K562 (cell line): ENCODE results near the gene CCL5. TPM values are rescaled to one million over a fixed set of nuclear protein-coding genes. Genes with fewer than 3 reads are reported as not detected.

Experiments used
- ATAC-seq: fragments of 200-7000 bp; cut with Tn5 transposase; 3 replicates; pipeline ENCODE4 v1.9.1; 2020; ENCODE audit warnings: moderate library complexity
- BruUV-seq: library from RNA; stranded (reverse); fragments of 400-500 nt; replicated peaks from 2 replicates; lab custom pipeline; 2021; lab: Mats Ljungman, UMichigan
- CTCF ChIA-PET: fragments of 300-600 bp; formaldehyde crosslinking; extraction: SDS; loops from one replicate; lab custom pipeline; 2021; ENCODE audit warnings: low intra/inter-chr PET ratio; lab: Yijun Ruan, JAX
- POLR2A ChIA-PET: fragments of 300-600, 350-650 bp; sonication (Branson Sonifier 250); formaldehyde crosslinking; extraction: SDS; loops from one replicate; lab custom pipeline; 2021; ENCODE audit warnings: antibody characterized with exemption, inconsistent platforms; lab: Yijun Ruan, JAX
- DNase-seq, 4 experiments: peaks; one replicate each; pipeline versions ENCODE4 v3.0.0 to v3.0.0-alpha.2; 2011 to 2018; ENCODE audit warnings: low spot score in 3 of 4, mixed read lengths in 3 of 4; ENCODE audit errors: extremely low read depth in 1 of 4
- FAIRE-seq: peaks from 2 replicates; lab custom pipeline; 2011; peaks lifted over from hg19 to GRCh38; lab: Jason Lieb, UNC
- H2AFZ ChIP-seq: 2 replicates; pipeline ENCODE4 v1.6.0; 2011; ENCODE audit warnings: low read depth, low read length, control low read depth, inconsistent platforms
- H3K27ac ChIP-seq: fragments of 200-600 bp; 3 replicates; pipeline ENCODE4 v1.8.0; 2011; ENCODE audit warnings: low read depth, mild to moderate bottlenecking, control low read depth, inconsistent platforms, low read length, moderate library complexity, mixed read lengths; ENCODE audit errors: extremely low read depth
- H3K27me3 ChIP-seq, 2 experiments: fragments of 300-600 bp in 1 of 2; 2 replicates in 1 of 2; 3 replicates in 1 of 2; pipeline versions ENCODE4 v1.6.0 to v1.8.0; 2011; ENCODE audit warnings: inconsistent platforms in 2 of 2, low read length in 2 of 2, mild to moderate bottlenecking in 1 of 2, mixed read lengths in 1 of 2, moderate library complexity in 1 of 2; ENCODE audit not compliant: control insufficient read depth in 2 of 2, insufficient read depth in 2 of 2
- H3K36me3 ChIP-seq: fragments of 300-600 bp; 3 replicates; pipeline ENCODE4 v1.8.0; 2011; ENCODE audit warnings: mild to moderate bottlenecking, low read length, inconsistent platforms; ENCODE audit not compliant: control insufficient read depth, insufficient read depth
- H3K4me1 ChIP-seq, 2 experiments: fragments of 200-600 bp in 1 of 2; replicated peaks in 1 of 2; 2 replicates in 1 of 2; 3 replicates in 1 of 2; pipeline versions ENCODE4 v1.5.1 to v1.8.0; 2011; ENCODE audit warnings: inconsistent platforms in 2 of 2, low read length in 2 of 2, mild to moderate bottlenecking in 1 of 2, mixed read lengths in 1 of 2, moderate library complexity in 1 of 2; ENCODE audit not compliant: control insufficient read depth in 2 of 2, insufficient read depth in 2 of 2
- H3K4me2 ChIP-seq: 2 replicates; pipeline ENCODE4 v1.6.1; 2011; ENCODE audit warnings: low read length, control low read depth, inconsistent platforms, mixed read lengths; ENCODE audit not compliant: insufficient read depth
- H3K4me3 ChIP-seq: fragments of 200-600 bp; sonication (generic), shearing (Covaris generic); 2 replicates; pipeline ENCODE4 v1.5.1; 2016; ENCODE audit warnings: control low read depth, inconsistent platforms
- H3K79me2 ChIP-seq: fragments of 200-600 bp; 3 replicates; pipeline ENCODE4 v1.8.0; 2011; ENCODE audit warnings: low read length, inconsistent platforms; ENCODE audit not compliant: control insufficient read depth, insufficient read depth
- H3K9ac ChIP-seq, 2 experiments: 2 replicates each; pipeline versions ENCODE4 v1.6.0 to v1.6.1; 2011; ENCODE audit warnings: low read depth in 2 of 2, low read length in 2 of 2, control low read depth in 1 of 2, inconsistent platforms in 1 of 2, mild to moderate bottlenecking in 1 of 2, mixed read lengths in 1 of 2; ENCODE audit not compliant: insufficient read depth in 1 of 2
- H3K9me1 ChIP-seq: one replicate; pipeline ENCODE4 v1.6.0; 2011; ENCODE audit warnings: inconsistent platforms, mild to moderate bottlenecking, low read length, moderate library complexity; ENCODE audit not compliant: control insufficient read depth, insufficient read depth
- H3K9me3 ChIP-seq: replicated peaks from 2 replicates; pipeline ENCODE4 v1.5.1; 2011; ENCODE audit warnings: low read depth, low read length, inconsistent platforms; ENCODE audit not compliant: control insufficient read depth, insufficient read depth
- H4K20me1 ChIP-seq: replicated peaks from 2 replicates; pipeline ENCODE4 v1.6.1; 2011; ENCODE audit warnings: low read length, inconsistent platforms, mixed read lengths; ENCODE audit not compliant: control insufficient read depth, insufficient read depth
- CBFB ChIP-seq: sonication (generic); formaldehyde crosslinking; IDR thresholded peaks from 2 replicates; pipeline ENCODE4 v1.4.0; 2020; ENCODE audit warnings: mild to moderate bottlenecking, missing genetic modification reagents
- ETV6 ChIP-seq, 3 experiments: fragments of 150-350 bp in 1 of 3; sonication (generic) in 1 of 3; formaldehyde crosslinking in 1 of 3; IDR thresholded peaks; 2 replicates each; pipeline versions ENCODE4 v1.6.1 to v1.8.0; 2014 to 2022; ENCODE audit warnings: borderline replicate concordance in 2 of 3, low read depth in 2 of 3, antibody characterized with exemption in 1 of 3, low read length in 1 of 3, mild to moderate bottlenecking in 1 of 3, missing genetic modification reagents in 1 of 3
- MECOM ChIP-seq: fragments of 250-450 bp; sonication (Bioruptor Pico); IDR thresholded peaks from 2 replicates; pipeline ENCODE4 v1.8.0; 2022; ENCODE audit warnings: inconsistent platforms
- POLR2G ChIP-seq: fragments of 200-400 bp; formaldehyde crosslinking; IDR thresholded peaks from 2 replicates; pipeline ENCODE4 v1.6.1; 2017; ENCODE audit warnings: low read depth, mild to moderate bottlenecking, antibody characterized with exemption, low read length, moderate library complexity
- YY1 ChIP-seq, 3 experiments: IDR thresholded peaks; 2 replicates each; pipeline ENCODE4 v1.6.1; 2011; ENCODE audit warnings: low read length in 2 of 3, mild to moderate bottlenecking in 2 of 3, moderate library complexity in 2 of 3, borderline replicate concordance in 1 of 3, control low read depth in 1 of 3, low read depth in 1 of 3; ENCODE audit not compliant: insufficient read depth in 3 of 3, insufficient replicate concordance in 2 of 3, control insufficient read depth in 1 of 3, insufficient read length in 1 of 3; ENCODE audit errors: extremely low read depth in 1 of 3
- ZNF253 ChIP-seq: fragments of 250-450 bp; sonication (Bioruptor Pico); conservative IDR thresholded peaks from 2 replicates; pipeline ENCODE4 v1.6.1; 2021; ENCODE audit warnings: mild to moderate bottlenecking
- WGBS: fragments of 100-300 bp; shearing (Covaris generic); methylation state at CpG from one replicate; pipeline ENCODE4 v1.1.6; 2016; ENCODE audit warnings: low coverage, mixed read lengths; ENCODE audit not compliant: insufficient coverage; ENCODE audit errors: missing lambda C conversion rate; 5-methylcytosine and 5-hydroxymethylcytosine counted together
- in situ Hi-C: fragments of 300-500 bp; cut with MboI; formaldehyde crosslinking; loops from 4 replicates; pipeline ENCODE4 v1.15.0; 2018; ENCODE audit warnings: inconsistent platforms, mixed read lengths
- intact Hi-C: fragments of 100-400 bp; cut with micrococcal nuclease; formaldehyde crosslinking; loops from 2 replicates; pipeline ENCODE4 v1.14.2; 2022
- polyA plus RNA-seq, 8 experiments: library from polyadenylated mRNA; depleted of rRNA in 4 of 8; stranded (reverse) in 5 of 8; unstranded in 3 of 8; fragments of >200 nt; fragmentation: Nextera tagmentation in 2 of 8; fragmentation: Illumina TruSeq in 1 of 8; extraction: Ambion mirVana in 2 of 8; extraction: Trizol in 1 of 8; gene quantifications; 2 replicates each; pipeline versions ENCODE4 v1.2.1 to v1.2.3, GENCODE V29; 2011 to 2014; ENCODE audit warnings: inconsistent platforms in 1 of 8, missing spikeins in 1 of 8
- total RNA-seq, 7 experiments: library from RNA; depleted of rRNA in 6 of 7; stranded (reverse); fragments of >200 nt in 6 of 7; fragmentation: Illumina TruSeq in 2 of 7; extraction: Trizol in 2 of 7; gene quantifications; 2 replicates each; pipeline versions ENCODE4 v1.2.1 to v1.2.3, GENCODE V29; 2011 to 2021; ENCODE audit warnings: low replicate concordance in 1 of 7
- TF ChIP-seq, protein P1 (sequence below): fragments of 450-650 bp; IDR thresholded peaks from 2 replicates; pipeline ENCODE4 v1.6.1; 2018; ENCODE audit not compliant: partially characterized antibody
- TF ChIP-seq, protein P2 (sequence below): fragments of 450-650 bp; IDR thresholded peaks from 2 replicates; pipeline ENCODE4 v1.6.1; 2016; ENCODE audit warnings: antibody characterized with exemption
- TF ChIP-seq, protein P3 (sequence below): sonication (generic); formaldehyde crosslinking; IDR thresholded peaks from 2 replicates; pipeline ENCODE4 v1.4.0; 2020; ENCODE audit warnings: mild to moderate bottlenecking, missing genetic modification reagents
- TF ChIP-seq, protein P4 (sequence below): fragments of 450-650 bp; IDR thresholded peaks from one replicate; pipeline ENCODE4 v1.6.1; 2018; ENCODE audit warnings: mild to moderate bottlenecking, moderate library complexity; ENCODE audit not compliant: partially characterized antibody

CCL5 gene
- total and polyA plus RNA-seq, 9 of the 15 experiments (the other 6 are each of a cell fraction or from before 2014, with no cell fraction given), result 0.18 to 0.59 (median 0.45) TPM; not detected in 1

DNA sequence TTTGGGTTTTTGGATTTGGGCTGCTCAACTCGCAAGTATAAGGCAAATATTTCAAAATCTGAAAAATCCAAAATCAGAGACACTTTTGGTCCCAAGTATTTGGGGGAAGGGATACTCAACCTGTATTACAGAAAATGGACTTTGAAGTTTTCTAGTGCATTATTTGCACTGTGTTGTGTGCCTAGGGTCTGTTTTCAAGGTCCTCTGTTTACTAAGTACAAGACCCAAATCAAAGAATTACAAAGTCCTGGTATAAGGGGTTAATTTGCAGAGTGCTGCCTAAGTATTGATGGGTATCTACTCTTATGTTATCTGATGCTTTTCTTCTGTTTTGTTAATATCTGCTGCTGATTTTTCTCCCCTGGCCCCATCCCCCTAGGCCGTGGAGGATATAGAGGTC is 36.5 kb downstream of the CCL5 start (continued):
- TF ChIP-seq, protein P1, sequence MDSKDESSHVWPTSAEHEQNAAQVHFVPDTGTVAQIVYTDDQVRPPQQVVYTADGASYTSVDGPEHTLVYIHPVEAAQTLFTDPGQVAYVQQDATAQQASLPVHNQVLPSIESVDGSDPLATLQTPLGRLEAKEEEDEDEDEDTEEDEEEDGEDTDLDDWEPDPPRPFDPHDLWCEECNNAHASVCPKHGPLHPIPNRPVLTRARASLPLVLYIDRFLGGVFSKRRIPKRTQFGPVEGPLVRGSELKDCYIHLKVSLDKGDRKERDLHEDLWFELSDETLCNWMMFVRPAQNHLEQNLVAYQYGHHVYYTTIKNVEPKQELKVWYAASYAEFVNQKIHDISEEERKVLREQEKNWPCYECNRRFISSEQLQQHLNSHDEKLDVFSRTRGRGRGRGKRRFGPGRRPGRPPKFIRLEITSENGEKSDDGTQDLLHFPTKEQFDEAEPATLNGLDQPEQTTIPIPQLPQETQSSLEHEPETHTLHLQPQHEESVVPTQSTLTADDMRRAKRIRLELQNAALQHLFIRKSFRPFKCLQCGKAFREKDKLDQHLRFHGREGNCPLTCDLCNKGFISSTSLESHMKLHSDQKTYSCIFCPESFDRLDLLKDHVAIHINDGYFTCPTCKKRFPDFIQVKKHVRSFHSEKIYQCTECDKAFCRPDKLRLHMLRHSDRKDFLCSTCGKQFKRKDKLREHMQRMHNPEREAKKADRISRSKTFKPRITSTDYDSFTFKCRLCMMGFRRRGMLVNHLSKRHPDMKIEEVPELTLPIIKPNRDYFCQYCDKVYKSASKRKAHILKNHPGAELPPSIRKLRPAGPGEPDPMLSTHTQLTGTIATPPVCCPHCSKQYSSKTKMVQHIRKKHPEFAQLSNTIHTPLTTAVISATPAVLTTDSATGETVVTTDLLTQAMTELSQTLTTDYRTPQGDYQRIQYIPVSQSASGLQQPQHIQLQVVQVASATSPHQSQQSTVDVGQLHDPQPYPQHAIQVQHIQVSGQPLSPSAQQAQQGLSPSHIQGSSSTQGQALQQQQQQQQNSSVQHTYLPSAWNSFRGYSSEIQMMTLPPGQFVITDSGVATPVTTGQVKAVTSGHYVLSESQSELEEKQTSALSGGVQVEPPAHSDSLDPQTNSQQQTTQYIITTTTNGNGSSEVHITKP, result no peak
- TF ChIP-seq, protein P2, sequence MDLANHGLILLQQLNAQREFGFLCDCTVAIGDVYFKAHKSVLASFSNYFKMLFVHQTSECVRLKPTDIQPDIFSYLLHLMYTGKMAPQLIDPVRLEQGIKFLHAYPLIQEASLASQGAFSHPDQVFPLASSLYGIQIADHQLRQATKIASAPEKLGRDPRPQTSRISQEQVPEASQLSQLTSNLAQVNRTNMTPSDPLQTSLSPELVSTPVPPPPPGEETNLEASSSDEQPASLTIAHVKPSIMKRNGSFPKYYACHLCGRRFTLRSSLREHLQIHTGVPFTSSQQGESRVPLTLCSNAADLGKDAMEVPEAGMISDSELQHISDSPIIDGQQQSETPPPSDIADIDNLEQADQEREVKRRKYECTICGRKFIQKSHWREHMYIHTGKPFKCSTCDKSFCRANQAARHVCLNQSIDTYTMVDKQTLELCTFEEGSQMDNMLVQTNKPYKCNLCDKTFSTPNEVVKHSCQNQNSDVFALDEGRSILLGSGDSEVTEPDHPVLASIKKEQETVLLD, result no peak

DNA sequence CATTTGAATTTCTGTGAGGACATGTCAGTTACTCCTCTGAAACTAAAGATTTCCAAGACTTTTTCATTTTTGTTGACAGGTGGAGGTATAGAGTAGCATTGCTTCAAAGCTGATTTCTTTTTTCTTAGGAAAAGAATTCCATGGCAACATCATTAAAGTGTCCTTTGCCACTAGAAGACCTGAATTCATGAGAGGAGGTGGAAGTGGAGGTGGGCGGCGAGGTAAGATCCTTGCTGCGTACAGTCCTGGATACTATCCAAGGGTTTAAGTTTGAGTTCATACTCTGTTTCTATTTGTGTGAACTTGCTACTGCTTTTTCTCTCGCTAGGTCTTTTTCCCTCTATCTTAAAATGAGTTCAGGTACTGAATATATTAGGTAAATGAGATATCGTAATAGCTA is 37.9 kb downstream of the CCL5 start:
- BruUV-seq, result no TSS peak
- in situ Hi-C loops, result no loop called here
- FAIRE-seq, result no peak
- H3K4me1 ChIP-seq, result no peaks in the 10 kb centered on the region
- no peak for ATAC-seq
- ChIA-PET POLR2A (interaction anchor here (0.7 to 1.3 kb wide), 3 partner anchors 10 to 34 kb away, joined by 3 to 4 read pairs (median 4); partner anchors contain the start of gene TAF15), CTCF (no interaction called here)
- no peaks in the 10 kb centered on the region for H3K79me2 ChIP-seq
- H3K4me2 ChIP-seq, result no peak overlapping the region
- no peak overlapping the region for H3K4me3 ChIP-seq
- intact Hi-C loops, result loop anchor here (10.0 kb wide), 1 partner anchor 233 kb away; no protein-coding TSS in a partner anchor
- no peaks in the 10 kb centered on the region for H3K9me3 ChIP-seq
- H3K9me1 ChIP-seq, result no peaks in the 10 kb centered on the region
- H3K27ac ChIP-seq, result no peak overlapping the region
- no peaks in the 10 kb centered on the region for H4K20me1 ChIP-seq
- H2AFZ ChIP-seq, result no peak overlapping the region
- 95% methylated on average over 5 of the region's 5 CpGs for WGBS
- peaks cover 88% of the 10 kb centered on the region for H3K36me3 ChIP-seq
- no peaks in the 10 kb centered on the region for H3K27me3 ChIP-seq
- no peak for DNase-seq
- H3K9ac ChIP-seq, result no peak overlapping the region
- TF ChIP-seq, protein P3, sequence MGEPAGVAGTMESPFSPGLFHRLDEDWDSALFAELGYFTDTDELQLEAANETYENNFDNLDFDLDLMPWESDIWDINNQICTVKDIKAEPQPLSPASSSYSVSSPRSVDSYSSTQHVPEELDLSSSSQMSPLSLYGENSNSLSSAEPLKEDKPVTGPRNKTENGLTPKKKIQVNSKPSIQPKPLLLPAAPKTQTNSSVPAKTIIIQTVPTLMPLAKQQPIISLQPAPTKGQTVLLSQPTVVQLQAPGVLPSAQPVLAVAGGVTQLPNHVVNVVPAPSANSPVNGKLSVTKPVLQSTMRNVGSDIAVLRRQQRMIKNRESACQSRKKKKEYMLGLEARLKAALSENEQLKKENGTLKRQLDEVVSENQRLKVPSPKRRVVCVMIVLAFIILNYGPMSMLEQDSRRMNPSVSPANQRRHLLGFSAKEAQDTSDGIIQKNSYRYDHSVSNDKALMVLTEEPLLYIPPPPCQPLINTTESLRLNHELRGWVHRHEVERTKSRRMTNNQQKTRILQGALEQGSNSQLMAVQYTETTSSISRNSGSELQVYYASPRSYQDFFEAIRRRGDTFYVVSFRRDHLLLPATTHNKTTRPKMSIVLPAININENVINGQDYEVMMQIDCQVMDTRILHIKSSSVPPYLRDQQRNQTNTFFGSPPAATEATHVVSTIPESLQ (CRISPR knock-in tag), result no peak
- TF ChIP-seq POLR2G, result no peak
- no peak for TF ChIP-seq ETV6 (IDR thresholded peaks at IDR 0.05; ENCODE audit: borderline replicate concordance in 1 of 2, low read depth in 2 of 2, low read length in 1 of 2)
- TF ChIP-seq ETV6 (CRISPR knock-in tag; IDR thresholded peaks at IDR 0.05; ENCODE audit: borderline replicate concordance), result no peak
- TF ChIP-seq CBFB (CRISPR knock-in tag), result no peak
- TF ChIP-seq MECOM, result no peak
- TF ChIP-seq YY1 (IDR thresholded peaks at IDR 0.05; ENCODE audit: borderline replicate concordance in 1 of 3, control insufficient read depth in 1 of 3, extremely low read depth in 1 of 3, insufficient read depth in 3 of 3, insufficient read length in 1 of 3, insufficient replicate concordance in 2 of 3, low read depth in 1 of 3, low read length in 2 of 3), result no peak
- TF ChIP-seq, protein P4, sequence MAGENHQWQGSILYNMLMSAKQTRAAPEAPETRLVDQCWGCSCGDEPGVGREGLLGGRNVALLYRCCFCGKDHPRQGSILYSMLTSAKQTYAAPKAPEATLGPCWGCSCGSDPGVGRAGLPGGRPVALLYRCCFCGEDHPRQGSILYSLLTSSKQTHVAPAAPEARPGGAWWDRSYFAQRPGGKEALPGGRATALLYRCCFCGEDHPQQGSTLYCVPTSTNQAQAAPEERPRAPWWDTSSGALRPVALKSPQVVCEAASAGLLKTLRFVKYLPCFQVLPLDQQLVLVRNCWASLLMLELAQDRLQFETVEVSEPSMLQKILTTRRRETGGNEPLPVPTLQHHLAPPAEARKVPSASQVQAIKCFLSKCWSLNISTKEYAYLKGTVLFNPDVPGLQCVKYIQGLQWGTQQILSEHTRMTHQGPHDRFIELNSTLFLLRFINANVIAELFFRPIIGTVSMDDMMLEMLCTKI, result no peak
- no peak for TF ChIP-seq ZNF253 (CRISPR knock-in tag)
